GM18526 (cell line): ENCODE results near the gene ZNF436.
A peak's percentile ranks its signal among the peaks of the same experiment; 100 is the strongest.

Experiments used
- POLR2A ChIP-seq: IDR thresholded peaks from 3 replicates; pipeline ENCODE4 v1.6.1; 2011; ENCODE audit not compliant: insufficient read length; ENCODE audit errors: extremely low read depth

ZNF436 gene

GRCh38 chr1:23352096-23352695 is 17.4 kb downstream of the ZNF436 start:
- no peak for TF ChIP-seq POLR2A

DNA sequence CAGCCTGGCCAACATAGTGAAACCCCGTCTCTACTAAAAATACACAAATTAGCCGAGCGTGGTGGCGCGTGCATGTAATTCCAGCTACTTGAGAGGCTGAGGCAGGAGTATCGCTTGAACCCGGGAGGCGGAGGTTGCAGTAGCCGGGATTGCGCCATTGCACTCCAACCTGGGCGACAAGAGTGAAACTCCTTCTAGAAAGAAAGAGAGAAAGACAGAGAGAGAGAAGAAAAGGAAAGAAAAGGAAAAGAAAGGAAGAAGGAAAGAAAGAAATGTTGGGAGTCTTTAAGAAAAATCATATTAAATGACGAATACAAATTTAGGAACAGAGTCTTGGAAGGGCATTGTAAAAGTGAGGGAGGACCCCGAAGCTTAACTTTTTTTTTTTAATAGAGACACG is 23.7 kb downstream of the ZNF436 start:
- TF ChIP-seq POLR2A, result no peak

- TF ChIP-seq POLR2A, result no peak
Observed at GRCh38 chr1:23344987-23345472, 24.6 kb downstream of the ZNF436 start.

DNA sequence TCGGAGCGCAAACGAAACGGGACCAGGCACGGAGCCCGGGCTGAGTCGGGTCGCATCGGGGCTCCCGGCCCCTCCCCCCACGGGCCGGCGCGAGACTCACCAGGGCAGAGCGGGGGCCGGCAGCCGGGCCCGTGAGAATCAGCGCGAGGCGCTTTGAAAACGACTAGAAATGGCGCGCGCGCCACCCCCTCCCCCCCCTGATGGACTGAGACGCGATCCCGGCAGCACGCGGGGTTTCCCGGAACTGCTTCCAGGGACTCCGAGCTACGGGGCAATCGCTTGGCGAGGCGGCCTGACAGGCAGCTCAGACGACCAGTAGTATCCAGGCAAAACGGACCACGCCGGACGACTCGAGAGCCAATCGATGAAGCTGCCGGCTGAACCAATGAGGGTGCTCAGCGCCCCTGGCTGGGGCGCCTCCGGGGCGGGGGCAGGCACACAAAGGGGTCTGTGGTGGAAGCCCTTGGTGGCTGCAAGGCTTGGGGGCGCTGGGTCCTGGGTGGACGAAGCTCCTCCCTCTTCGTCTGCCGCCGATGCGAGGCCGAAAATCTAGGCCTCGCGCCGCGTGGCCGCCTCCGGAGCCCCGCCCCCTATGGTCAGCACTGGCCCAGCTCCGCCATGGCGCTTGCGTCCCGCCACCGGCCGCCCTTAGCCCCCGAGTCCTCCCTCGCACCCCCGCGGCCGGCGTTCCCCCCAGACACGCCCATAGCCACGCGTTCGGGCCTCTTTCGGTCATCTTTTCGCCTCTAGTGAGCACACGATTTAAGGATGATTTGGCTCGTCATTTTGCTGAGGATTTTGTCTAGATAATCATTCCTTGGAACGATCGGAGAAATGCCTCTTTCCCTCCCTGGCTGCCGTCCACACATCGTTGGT is 25.3 kb downstream of the ZNF436 start, which contains the start of gene HNRNPR:
Gene HNRNPR (minus strand): TSS at position 174 of the 876 bp plus-strand sequence. CDS start 3,276 bp downstream, outside the sequence.
- TF ChIP-seq POLR2A, result peak; percentile 82

GRCh38 chr1:23343221-23344110 is 26.2 kb downstream of the ZNF436 start:
- no peak for TF ChIP-seq POLR2A

DNA sequence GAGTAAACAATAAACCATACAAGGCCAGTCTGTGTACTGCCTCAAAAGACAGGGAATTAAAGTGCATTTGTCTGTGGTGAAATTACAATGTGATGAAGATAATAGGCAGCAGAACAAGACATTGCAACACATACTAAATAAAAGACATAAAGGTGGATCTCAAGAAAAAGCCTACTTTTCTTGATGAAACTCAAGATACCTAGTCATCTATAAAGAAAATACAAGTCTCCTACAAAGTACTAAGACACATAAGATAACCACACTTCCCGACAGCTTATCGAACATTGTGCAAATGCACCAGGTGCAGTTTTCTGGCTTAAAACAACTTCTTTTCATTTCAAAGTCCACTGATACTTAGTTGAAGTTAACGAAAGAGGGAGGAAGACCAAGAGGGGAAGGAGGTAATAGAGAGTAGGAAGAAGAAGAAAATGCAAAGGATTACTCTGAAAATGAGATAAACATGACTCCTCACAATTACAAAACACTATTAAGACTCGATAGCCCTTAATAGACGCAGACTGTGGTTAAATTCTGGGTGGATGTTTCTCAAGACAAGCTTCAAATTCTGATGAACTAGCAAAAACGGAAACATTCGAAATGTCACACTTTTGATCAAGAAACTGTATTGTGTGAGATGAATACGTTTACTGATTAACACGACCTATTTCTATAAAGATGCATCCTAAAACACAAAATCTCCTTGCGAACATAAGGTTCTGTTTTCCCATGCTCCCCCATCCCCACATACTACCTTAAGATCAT is 27.5 kb downstream of the ZNF436 start:
- TF ChIP-seq POLR2A, result no peak

GRCh38 chr1:23339632-23340031 is 30.0 kb downstream of the ZNF436 start:
- no peak for TF ChIP-seq POLR2A

- TF ChIP-seq POLR2A, result no peak
Observed at GRCh38 chr1:23337869-23338268, 31.8 kb downstream of the ZNF436 start.

DNA sequence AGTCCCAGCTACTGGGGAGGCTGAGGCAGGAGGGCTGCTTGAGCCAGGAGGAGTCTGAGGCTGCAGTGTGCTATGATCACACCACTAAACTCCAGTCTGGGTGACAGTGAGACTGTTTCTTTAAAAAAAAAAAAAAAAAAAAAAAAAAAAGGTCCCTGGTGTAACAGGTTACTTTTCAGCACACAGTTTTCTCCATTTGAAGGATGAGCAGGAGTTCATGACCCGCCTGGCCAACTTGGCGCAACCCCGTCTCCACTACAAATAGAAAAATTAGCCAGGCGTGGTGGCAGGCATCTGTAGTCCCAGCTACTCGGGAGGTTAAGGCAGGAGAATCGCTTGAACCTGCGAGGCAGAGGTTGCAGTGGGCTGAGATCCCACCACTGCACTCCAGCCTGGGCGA is 37.9 kb downstream of the ZNF436 start:
- no peak for TF ChIP-seq POLR2A

DNA sequence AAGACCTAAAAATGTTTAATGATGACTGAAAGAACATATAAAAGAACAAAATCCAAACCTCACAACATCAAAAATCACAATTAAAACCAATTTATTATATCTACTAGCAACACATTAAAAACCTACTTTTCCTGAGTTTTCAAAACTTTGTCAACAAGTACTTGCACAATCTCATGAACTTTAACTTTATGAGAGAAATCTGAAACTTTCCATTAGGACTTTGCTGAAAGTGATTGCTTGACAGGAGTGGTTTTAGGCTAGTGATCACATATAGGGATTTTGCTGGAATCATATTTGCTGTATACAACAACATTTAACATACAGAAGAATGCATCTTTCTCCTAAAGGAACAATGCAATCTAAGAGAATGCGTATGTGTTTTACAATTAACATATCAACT is 38.8 kb downstream of the ZNF436 start:
- TF ChIP-seq POLR2A, result no peak

- no peak for TF ChIP-seq POLR2A
Observed at GRCh38 chr1:23325393-23325792, 44.2 kb downstream of the ZNF436 start.

DNA sequence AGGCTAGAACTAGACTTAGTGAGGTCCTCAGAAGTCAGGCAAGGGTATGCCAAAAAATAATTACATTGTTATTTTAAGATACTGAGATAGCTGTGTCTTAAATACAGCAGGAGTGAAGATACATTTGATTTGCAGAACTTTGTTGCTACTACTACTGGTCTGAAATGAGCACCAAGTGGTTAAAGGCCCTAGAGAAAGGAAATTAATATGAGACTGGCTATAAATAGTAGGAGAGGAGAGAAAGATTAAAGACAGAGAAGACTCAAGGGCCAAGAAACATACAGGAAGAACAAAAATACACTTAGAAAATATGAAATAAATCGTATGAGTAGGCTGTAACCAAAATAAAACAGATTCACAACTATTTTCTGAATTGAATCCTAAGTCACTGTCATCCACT is 46.9 kb downstream of the ZNF436 start:
- no peak for TF ChIP-seq POLR2A
